ENCODE results near the gene RNF152.

RNF152 gene

GRCh38 chr18:61910101-61910500 is 17.3 kb upstream of the RNF152 start:
- H3K36me3 ChIP-seq (ENCODE audit: control insufficient read depth, insufficient read depth, low read length) = no peaks in the 10 kb centered on the region
- H3K9ac ChIP-seq (ENCODE audit: low read length) = no peak overlapping the region
- H3K27ac ChIP-seq (ENCODE audit: low read depth, low read length) = no peak overlapping the region
- no peaks in the 10 kb centered on the region for H3K4me1 ChIP-seq (ENCODE audit: control insufficient read depth, insufficient read depth, low read length)
- H3K27me3 ChIP-seq (ENCODE audit: control insufficient read depth, insufficient read depth, low read length) = no peaks in the 10 kb centered on the region
- H3K4me3 ChIP-seq (ENCODE audit: low read length) = no peak overlapping the region

- Histone ChIP-seq H3K4me1 (ENCODE audit: control insufficient read depth, insufficient read depth, low read length) (no peaks in the 10 kb centered on the region), H3K36me3 (ENCODE audit: control insufficient read depth, insufficient read depth, low read length) (no peaks in the 10 kb centered on the region), H3K27me3 (ENCODE audit: control insufficient read depth, insufficient read depth, low read length) (no peaks in the 10 kb centered on the region), H3K27ac (ENCODE audit: low read depth, low read length) (no peak overlapping the region), H3K4me3 (ENCODE audit: low read length) (no peak overlapping the region), H3K9ac (ENCODE audit: low read length) (no peak overlapping the region)
These were observed 15.9 kb upstream of the RNF152 start for GRCh38 chr18:61908661-61909060.

GRCh38 chr18:61901323-61901986 is 8.6 kb upstream of the RNF152 start:
- H3K4me3 ChIP-seq (ENCODE audit: low read length) = no peak overlapping the region
- H3K36me3 ChIP-seq (ENCODE audit: control insufficient read depth, insufficient read depth, low read length) = no peaks in the 10 kb centered on the region
- H3K4me1 ChIP-seq (ENCODE audit: control insufficient read depth, insufficient read depth, low read length) = peaks cover 3% of the 10 kb centered on the region
- H3K27ac ChIP-seq (ENCODE audit: low read depth, low read length) = no peak overlapping the region
- H3K9ac ChIP-seq (ENCODE audit: low read length) = no peak overlapping the region
- no peaks in the 10 kb centered on the region for H3K27me3 ChIP-seq (ENCODE audit: control insufficient read depth, insufficient read depth, low read length)

- no peak overlapping the region for H3K4me3 ChIP-seq (ENCODE audit: low read length)
- H3K27me3 ChIP-seq (ENCODE audit: control insufficient read depth, insufficient read depth, low read length) = no peaks in the 10 kb centered on the region
- no peak overlapping the region for H3K27ac ChIP-seq (ENCODE audit: low read depth, low read length)
- H3K9ac ChIP-seq (ENCODE audit: low read length) = no peak overlapping the region
- no peaks in the 10 kb centered on the region for H3K36me3 ChIP-seq (ENCODE audit: control insufficient read depth, insufficient read depth, low read length)
- H3K4me1 ChIP-seq (ENCODE audit: control insufficient read depth, insufficient read depth, low read length) = peaks cover 3% of the 10 kb centered on the region
These were observed 7.9 kb upstream of the RNF152 start for GRCh38 chr18:61900504-61901281.

GRCh38 chr18:61898640-61899101 is 5.9 kb upstream of the RNF152 start:
- Histone ChIP-seq H3K27ac (ENCODE audit: low read depth, low read length) (no peak overlapping the region), H3K27me3 (ENCODE audit: control insufficient read depth, insufficient read depth, low read length) (no peaks in the 10 kb centered on the region), H3K9ac (ENCODE audit: low read length) (no peak overlapping the region), H3K36me3 (ENCODE audit: control insufficient read depth, insufficient read depth, low read length) (no peaks in the 10 kb centered on the region), H3K4me1 (ENCODE audit: control insufficient read depth, insufficient read depth, low read length) (peaks cover 9% of the 10 kb centered on the region), H3K4me3 (ENCODE audit: low read length) (no peak overlapping the region)

- Histone ChIP-seq H3K4me1 (ENCODE audit: control insufficient read depth, insufficient read depth, low read length) (peaks cover 9% of the 10 kb centered on the region), H3K27me3 (ENCODE audit: control insufficient read depth, insufficient read depth, low read length) (no peaks in the 10 kb centered on the region), H3K36me3 (ENCODE audit: control insufficient read depth, insufficient read depth, low read length) (no peaks in the 10 kb centered on the region), H3K4me3 (ENCODE audit: low read length) (no peak overlapping the region), H3K9ac (ENCODE audit: low read length) (no peak overlapping the region), H3K27ac (ENCODE audit: low read depth, low read length) (peak overlapping the region; percentile 37)
These were observed 4.0 kb upstream of the RNF152 start for GRCh38 chr18:61896757-61897156.

GRCh38 chr18:61896118-61896517 is 3.3 kb upstream of the RNF152 start:
- Histone ChIP-seq H3K27me3 (ENCODE audit: control insufficient read depth, insufficient read depth, low read length) (no peaks in the 10 kb centered on the region), H3K27ac (ENCODE audit: low read depth, low read length) (peak overlapping the region; percentile 37), H3K36me3 (ENCODE audit: control insufficient read depth, insufficient read depth, low read length) (no peaks in the 10 kb centered on the region), H3K9ac (ENCODE audit: low read length) (no peak overlapping the region), H3K4me3 (ENCODE audit: low read length) (no peak overlapping the region), H3K4me1 (ENCODE audit: control insufficient read depth, insufficient read depth, low read length) (peaks cover 9% of the 10 kb centered on the region)

GRCh38 chr18:61894751-61895524 is 2.1 kb upstream of the RNF152 start:
- Histone ChIP-seq H3K9ac (ENCODE audit: low read length) (peak overlapping the region; percentile 52), H3K4me3 (ENCODE audit: low read length) (peak overlapping the region; percentile 79), H3K4me1 (ENCODE audit: control insufficient read depth, insufficient read depth, low read length) (peaks cover 9% of the 10 kb centered on the region), H3K27me3 (ENCODE audit: control insufficient read depth, insufficient read depth, low read length) (no peaks in the 10 kb centered on the region), H3K36me3 (ENCODE audit: control insufficient read depth, insufficient read depth, low read length) (no peaks in the 10 kb centered on the region), H3K27ac (ENCODE audit: low read depth, low read length) (peak overlapping the region; percentile 46)

- Histone ChIP-seq H3K27me3 (ENCODE audit: control insufficient read depth, insufficient read depth, low read length) (no peaks in the 10 kb centered on the region), H3K9ac (ENCODE audit: low read length) (no peak overlapping the region), H3K4me3 (ENCODE audit: low read length) (peak overlapping the region; percentile 79), H3K36me3 (ENCODE audit: control insufficient read depth, insufficient read depth, low read length) (no peaks in the 10 kb centered on the region), H3K27ac (ENCODE audit: low read depth, low read length) (peak overlapping the region; percentile 46), H3K4me1 (ENCODE audit: control insufficient read depth, insufficient read depth, low read length) (peaks cover 9% of the 10 kb centered on the region)
These were observed 1.4 kb upstream of the RNF152 start for GRCh38 chr18:61893971-61894750.

- Histone ChIP-seq H3K4me3 (ENCODE audit: low read length) (peak overlapping the region; percentile 79), H3K27me3 (ENCODE audit: control insufficient read depth, insufficient read depth, low read length) (no peaks in the 10 kb centered on the region), H3K9ac (ENCODE audit: low read length) (peak overlapping the region; percentile 10), H3K27ac (ENCODE audit: low read depth, low read length) (no peak overlapping the region), H3K36me3 (ENCODE audit: control insufficient read depth, insufficient read depth, low read length) (no peaks in the 10 kb centered on the region), H3K4me1 (ENCODE audit: control insufficient read depth, insufficient read depth, low read length) (peaks cover 9% of the 10 kb centered on the region)
These were observed 633 bp upstream of the RNF152 start for GRCh38 chr18:61893309-61893970.

GRCh38 chr18:61891894-61892293 is 913 bp downstream of the RNF152 start:
- H3K27ac ChIP-seq (ENCODE audit: low read depth, low read length) = no peak overlapping the region
- H3K9ac ChIP-seq (ENCODE audit: low read length) = no peak overlapping the region
- H3K27me3 ChIP-seq (ENCODE audit: control insufficient read depth, insufficient read depth, low read length) = no peaks in the 10 kb centered on the region
- H3K4me3 ChIP-seq (ENCODE audit: low read length) = no peak overlapping the region
- H3K36me3 ChIP-seq (ENCODE audit: control insufficient read depth, insufficient read depth, low read length) = peaks cover 3% of the 10 kb centered on the region
- peaks cover 7% of the 10 kb centered on the region for H3K4me1 ChIP-seq (ENCODE audit: control insufficient read depth, insufficient read depth, low read length)
